Activated naive CD4-positive, alpha-beta T cell treated with anti-CD3 and anti-CD28 coated beads, Interleukin-2, amount 50 U/mL, for 72 hours (primary cell): Measurements from ENCODE around the gene MCHR2. TPM values are rescaled to one million over a fixed set of nuclear protein-coding genes. Genes with fewer than 3 reads are reported as not detected.
"Not testable (repeated sequence)": the region's sequence is repeated elsewhere in the genome, so short reads cannot be mapped to it uniquely, and the experiment has no call there.

Experiments
- ATAC-seq, 2 donors: fragments of 150-1000 bp; cut with Tn5 transposase; 2 replicates each; pipeline ENCODE4 v1.10.0; 2021; ENCODE audit warnings: mild to moderate bottlenecking in 2 of 2, moderate library complexity in 2 of 2
- DNase-seq, 2 donors: peaks; one replicate each; pipeline ENCODE4 v3.0.0; 2021 to 2022; ENCODE audit warnings: low spot score in 2 of 2
- H3K27ac Mint-ChIP-seq, 2 donors: one replicate each; pipeline ENCODE4 v1.8.0; 2022; ENCODE audit warnings: mild to moderate bottlenecking in 2 of 2, mixed read lengths in 2 of 2
- H3K36me3 Mint-ChIP-seq, 2 donors: one replicate each; pipeline ENCODE4 v1.8.0; 2022; ENCODE audit warnings: mixed read lengths in 2 of 2
- H3K9me3 Mint-ChIP-seq, 2 donors: one replicate each; pipeline ENCODE4 v1.8.0; 2022; ENCODE audit warnings: mixed read lengths in 2 of 2
- total RNA-seq, 2 donors: library from RNA; stranded (reverse); gene quantifications; one replicate each; pipeline ENCODE4 v1.2.3, GENCODE V29; 2022

MCHR2 gene, protein sequence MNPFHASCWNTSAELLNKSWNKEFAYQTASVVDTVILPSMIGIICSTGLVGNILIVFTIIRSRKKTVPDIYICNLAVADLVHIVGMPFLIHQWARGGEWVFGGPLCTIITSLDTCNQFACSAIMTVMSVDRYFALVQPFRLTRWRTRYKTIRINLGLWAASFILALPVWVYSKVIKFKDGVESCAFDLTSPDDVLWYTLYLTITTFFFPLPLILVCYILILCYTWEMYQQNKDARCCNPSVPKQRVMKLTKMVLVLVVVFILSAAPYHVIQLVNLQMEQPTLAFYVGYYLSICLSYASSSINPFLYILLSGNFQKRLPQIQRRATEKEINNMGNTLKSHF
- not detected for total RNA-seq

DNA sequence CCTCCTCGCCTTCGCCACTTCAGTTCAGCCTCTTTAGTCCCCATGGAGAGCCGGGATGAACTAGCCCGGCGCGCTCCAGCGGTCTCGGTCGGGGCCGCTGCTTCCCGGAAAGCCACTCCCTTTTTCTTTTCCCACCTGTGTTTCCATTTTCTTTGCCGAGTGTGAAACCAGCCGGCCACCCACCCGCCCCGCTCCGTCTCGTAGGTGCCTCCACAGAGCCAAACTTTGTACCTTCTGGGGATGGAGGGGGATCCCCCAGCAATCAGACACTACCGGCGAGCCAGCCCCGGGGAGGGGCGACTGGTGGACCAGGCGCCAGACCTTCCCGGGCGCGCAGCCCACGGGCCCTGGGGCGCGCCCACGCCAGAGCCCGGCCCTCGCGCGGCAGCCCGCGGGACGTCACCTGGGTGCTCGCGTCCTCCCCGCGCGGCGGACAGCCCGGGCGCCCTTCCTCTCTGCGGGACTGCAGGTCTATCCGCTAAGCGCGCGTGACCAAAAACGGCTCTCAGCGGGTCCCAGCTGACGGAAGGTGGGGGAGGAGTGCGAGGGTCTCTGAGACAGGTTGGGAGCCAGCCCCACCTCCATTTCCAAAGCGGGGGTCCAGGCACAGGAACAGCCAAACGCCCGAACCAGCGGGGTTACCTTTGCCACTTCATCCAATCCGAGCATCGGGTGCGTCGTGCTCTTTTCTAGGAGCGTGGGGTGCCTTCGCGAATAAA, at the start of gene MCHR2:
Gene MCHR2 (minus strand): TSS at position 691 of the 719 bp plus-strand sequence. CDS start 38,076 bp downstream, outside the sequence.
- Mint-ChIP-seq H3K27ac (no peak within 1 kb of the TSS), H3K9me3 (no peaks in the 10 kb centered on the region), H3K36me3 (no peaks in the 10 kb centered on the region)
- ATAC-seq: no peak
- DNase-seq: no peak

DNA sequence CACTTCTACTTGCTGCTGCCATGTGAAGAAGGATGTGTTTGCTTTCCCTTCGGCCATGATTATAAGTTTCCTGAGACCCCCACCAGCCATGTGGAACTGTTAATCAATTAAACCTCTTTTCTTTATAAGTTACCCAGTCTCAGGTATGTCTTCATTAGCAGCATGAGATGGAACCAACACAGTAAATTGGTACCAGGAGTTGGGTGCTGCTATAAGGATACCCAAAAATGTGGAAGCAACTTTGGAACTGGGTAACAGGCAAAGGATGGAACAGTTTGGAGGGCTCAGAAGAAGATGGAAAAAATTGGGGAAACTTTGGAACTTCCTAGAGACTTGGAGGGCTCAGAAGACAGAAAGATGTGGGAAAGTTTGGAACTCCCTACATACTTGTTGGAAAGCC, 44.5 kb upstream of the MCHR2 start:
- not testable (repeated sequence) for H3K27ac Mint-ChIP-seq, DNase-seq, ATAC-seq
- peaks cover 20 to 24% of the 10 kb centered on the region in 2 donors for H3K9me3 Mint-ChIP-seq
- H3K36me3 Mint-ChIP-seq: peaks cover 0 to 15% of the 10 kb centered on the region in 2 donors

DNA sequence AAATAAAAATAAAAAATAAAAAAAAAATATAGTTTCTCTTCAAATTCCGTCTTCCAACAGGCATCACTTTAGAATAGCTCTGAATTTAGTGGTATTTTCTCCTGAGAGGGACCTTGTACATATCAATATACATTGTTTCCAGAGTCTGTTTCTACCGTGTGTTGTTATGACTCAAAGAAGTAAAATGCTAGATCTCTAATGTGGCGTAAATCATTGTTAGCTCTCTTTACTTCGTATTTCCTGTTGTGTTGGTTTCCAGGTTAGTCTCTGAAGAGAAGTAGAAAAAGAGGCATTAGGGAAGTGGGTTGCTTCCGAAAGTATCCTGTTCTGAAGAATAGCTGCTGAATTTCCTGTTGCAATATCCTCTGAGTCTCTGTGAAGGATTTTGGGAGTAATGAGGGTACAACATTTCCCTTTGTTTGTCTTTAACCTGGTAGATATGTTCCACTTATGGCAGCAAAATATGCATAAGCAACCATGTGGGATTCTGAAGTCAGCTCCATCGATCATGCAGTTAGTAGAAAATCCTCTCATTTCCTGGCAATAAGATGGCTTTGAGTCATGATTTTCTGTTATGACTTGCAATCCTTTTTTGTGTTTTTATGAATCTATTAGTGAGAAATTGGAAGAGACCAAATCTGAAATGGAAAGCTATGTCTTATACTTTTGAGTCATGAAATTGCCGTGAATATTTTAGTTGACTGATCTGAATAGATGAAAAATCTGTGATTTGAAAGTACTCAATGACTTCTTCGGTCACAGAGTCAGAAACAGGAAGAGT, 42.0 kb upstream of the MCHR2 start:
- DNase-seq (no peak), ATAC-seq (peak in 1 of 2 donors; percentile 77)
- peaks cover 18 to 19% of the 10 kb centered on the region in 2 donors for H3K9me3 Mint-ChIP-seq
- H3K27ac Mint-ChIP-seq: peak overlapping the region in 1 of 2 donors; percentile 12
- peaks cover 0 to 13% of the 10 kb centered on the region in 2 donors for H3K36me3 Mint-ChIP-seq

DNA sequence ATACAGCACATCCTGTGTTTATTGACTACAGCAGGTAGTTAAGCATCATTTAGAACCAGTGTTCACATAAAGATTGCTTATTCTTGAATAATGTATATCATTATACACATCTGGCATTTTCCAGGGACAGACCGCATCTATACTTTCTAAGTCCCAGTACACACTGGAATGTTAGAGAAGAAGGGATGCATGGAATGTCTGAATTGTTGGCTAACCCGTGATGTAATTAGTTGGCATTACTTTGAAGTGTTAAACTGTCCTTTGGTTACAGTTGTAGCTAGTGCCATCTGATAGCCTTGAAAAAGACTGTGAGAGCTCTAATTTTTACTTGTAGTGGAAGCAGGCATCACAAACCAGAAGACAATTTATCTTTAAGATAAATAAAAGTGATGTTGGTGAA, 29.8 kb upstream of the MCHR2 start:
- Mint-ChIP-seq H3K36me3 (no peaks in the 10 kb centered on the region), H3K9me3 (peaks cover 0 to 2% of the 10 kb centered on the region in 2 donors), H3K27ac (no peak overlapping the region)
- DNase-seq (no peak), ATAC-seq (no peak)

DNA sequence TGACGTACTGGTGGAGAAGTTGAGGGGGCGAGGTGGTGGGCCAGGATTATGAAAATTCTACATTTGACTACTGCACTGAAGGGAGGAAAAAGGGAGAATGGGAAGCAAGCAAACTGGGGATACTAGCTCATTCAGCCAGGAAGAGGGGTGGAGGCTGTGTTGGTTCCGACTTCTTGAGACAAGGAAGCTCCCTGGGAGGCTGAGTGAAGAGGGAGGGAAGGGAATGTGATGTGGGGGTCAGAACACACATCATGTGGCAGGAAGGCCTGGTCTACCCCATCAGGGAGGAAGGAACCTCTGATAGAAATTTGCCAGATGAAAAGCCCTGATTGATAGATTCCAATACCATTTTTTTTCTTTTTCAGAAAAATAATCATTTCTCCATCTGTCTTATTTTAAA, 28.8 kb upstream of the MCHR2 start:
- DNase-seq: no peak
- Mint-ChIP-seq H3K9me3 (peaks cover 4 to 10% of the 10 kb centered on the region in 2 donors), H3K36me3 (peaks cover 3 to 8% of the 10 kb centered on the region in 2 donors), H3K27ac (no peak overlapping the region)
- no peak for ATAC-seq

DNA sequence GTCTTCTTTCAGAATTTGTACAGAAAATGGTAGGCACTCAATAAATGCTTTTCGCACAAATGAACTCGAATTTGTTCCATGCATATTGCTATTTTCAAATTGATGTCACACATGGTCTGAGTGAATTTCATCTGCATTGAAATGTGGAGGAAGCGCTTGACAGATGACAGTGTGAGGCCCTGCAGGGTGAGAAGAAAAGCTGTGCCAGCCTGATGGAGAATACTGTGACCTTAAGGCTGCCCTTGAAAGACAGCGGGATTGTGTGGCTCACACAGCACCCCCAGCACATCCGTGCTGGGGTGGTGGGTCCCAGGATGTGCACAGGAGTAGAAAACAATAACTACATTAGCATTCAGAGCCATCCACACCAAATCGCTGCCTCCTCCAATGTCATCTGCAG, 14.8 kb upstream of the MCHR2 start:
- H3K36me3 Mint-ChIP-seq: no peaks in the 10 kb centered on the region
- H3K9me3 Mint-ChIP-seq: no peaks in the 10 kb centered on the region
- no peak for DNase-seq

DNA sequence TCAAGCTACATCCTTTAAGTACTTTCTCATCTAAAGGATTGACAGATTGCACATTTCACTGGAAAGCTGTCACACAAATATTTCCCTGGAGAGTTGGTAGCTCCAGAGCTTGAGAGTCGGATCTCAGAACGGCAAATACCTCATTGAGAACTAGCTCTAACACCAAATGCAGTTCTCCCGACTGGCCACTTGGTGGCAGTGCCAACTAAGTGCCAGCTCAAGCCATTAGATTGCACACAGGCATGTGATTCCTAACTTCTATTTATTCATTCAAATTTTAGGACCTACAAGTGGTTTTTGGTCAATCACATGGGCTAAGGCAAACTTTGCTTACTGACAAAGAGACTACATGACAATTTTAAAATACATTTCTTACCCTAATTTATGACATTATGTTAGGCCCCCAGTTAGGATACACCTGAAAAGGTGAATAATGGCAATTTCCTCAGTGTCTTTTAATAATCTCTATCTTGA, 7.9 kb upstream of the MCHR2 start:
- no peak overlapping the region for H3K27ac Mint-ChIP-seq
- H3K9me3 Mint-ChIP-seq: no peaks in the 10 kb centered on the region
- H3K36me3 Mint-ChIP-seq: peaks cover 0 to 4% of the 10 kb centered on the region in 2 donors
- peak in 1 of 2 donors; percentile 19 for DNase-seq
- ATAC-seq: peak in 1 of 2 donors; percentile 64

More for the DNA sequence above, 14.8 kb upstream of the MCHR2 start:
- no peak overlapping the region for H3K27ac Mint-ChIP-seq
- ATAC-seq: no peak

DNA sequence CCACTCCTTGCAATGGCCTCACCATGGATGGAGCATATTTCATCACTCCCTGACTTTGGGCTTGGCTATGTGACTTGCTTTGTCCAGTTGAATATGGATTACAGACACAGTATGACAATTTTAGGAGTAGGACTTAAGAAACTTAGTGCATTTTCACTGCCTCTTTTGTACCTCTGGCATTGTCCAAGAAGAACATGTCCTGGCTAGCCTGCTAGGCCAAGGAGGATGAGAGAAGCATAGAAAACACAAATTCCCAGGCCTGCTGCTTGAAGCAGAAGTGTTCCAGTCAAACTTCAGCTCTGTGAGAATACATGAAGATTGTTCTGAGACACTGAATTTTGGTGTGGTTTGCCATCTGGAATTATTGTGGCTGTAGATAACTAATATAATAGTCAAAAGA, 3.1 kb upstream of the MCHR2 start:
- Mint-ChIP-seq H3K9me3 (no peaks in the 10 kb centered on the region), H3K36me3 (peaks cover 0 to 4% of the 10 kb centered on the region in 2 donors), H3K27ac (no peak overlapping the region)
- no peak for ATAC-seq
- no peak for DNase-seq

DNA sequence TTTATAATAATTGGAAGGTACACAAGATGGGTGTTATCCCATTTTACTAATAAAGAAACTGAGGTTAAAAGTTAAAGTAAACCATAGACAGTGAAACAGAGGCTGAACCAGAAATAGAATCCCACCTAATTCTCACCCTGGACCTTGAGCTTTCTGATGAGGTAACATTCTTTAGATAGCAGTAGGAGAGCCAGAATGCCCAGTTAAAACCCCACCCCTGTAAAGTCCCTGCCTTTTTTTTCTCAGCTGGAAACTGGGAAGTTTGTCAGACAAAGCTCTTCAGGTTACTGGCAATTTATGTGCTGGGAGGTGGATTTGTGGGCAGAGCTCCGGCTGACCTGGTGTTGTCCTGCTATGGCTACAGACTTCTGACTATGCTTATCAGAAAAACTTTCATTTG, 1.9 kb upstream of the MCHR2 start:
- Mint-ChIP-seq H3K9me3 (no peaks in the 10 kb centered on the region), H3K27ac (no peak overlapping the region), H3K36me3 (no peaks in the 10 kb centered on the region)
- ATAC-seq: no peak
- DNase-seq: no peak

DNA sequence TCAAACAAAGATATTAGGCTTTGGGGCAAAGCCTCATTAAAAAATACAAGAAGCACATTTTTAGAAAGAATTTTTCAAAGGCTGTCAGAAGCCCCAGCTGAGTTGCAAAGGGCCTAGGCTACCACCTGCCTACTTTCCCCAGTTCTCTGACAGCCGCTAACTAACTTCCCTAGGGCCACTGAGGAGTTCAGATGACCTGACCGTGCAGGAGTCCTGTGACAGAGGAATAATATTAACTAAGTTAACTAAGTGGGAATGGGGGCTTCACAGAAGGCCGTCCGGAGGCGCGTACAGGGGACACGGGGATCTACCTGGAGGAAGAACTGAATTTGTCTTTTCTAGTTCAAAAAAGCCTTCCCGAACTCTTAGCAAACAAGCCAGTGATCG, 884 bp downstream of the MCHR2 start:
- ATAC-seq: no peak
- Mint-ChIP-seq H3K27ac (no peak overlapping the region), H3K9me3 (no peaks in the 10 kb centered on the region), H3K36me3 (no peaks in the 10 kb centered on the region)
- DNase-seq: no peak

DNA sequence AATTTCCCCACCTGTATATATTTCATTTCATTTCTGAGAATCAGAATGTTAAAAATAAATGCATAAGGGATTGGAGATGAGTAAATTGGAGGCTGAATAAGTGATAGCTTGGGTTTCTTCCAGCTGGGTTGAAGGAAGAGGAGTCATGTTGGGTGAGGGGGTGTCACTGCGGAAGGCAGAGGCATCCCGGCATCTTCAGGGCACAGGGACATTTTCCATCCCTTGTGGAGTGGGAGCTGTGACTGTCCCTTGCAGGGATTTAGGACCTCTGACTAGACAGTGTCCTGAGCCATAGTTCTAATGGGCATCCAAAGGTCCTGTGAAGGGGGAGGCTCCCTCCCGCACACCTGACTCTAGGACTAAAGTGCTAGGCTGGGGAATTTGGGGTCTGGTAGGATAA, 2.1 kb downstream of the MCHR2 start:
- Mint-ChIP-seq H3K9me3 (no peaks in the 10 kb centered on the region), H3K27ac (no peak overlapping the region), H3K36me3 (no peaks in the 10 kb centered on the region)
- DNase-seq: no peak
- ATAC-seq: no peak

DNA sequence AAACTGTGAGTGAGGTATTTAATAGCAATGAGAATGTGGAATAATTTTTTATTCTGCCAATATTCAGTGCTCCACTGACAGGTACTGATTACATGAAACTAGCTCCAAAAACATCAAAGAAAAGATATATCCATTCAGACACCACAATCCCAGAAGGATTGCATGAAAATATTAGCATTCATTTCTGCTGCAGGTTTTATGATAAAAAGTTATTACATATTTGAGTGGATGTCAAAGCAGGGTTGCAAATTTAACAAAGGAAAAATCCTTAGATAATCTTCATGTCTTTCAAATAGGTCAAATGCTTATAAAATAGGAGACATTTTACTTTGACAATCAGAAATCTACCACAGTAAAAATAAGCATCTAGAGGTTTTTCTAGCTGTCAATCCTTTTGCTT, 13.3 kb downstream of the MCHR2 start:
- H3K9me3 Mint-ChIP-seq: no peaks in the 10 kb centered on the region
- no peak overlapping the region for H3K27ac Mint-ChIP-seq
- H3K36me3 Mint-ChIP-seq: no peaks in the 10 kb centered on the region
- DNase-seq: no peak
- no peak for ATAC-seq

DNA sequence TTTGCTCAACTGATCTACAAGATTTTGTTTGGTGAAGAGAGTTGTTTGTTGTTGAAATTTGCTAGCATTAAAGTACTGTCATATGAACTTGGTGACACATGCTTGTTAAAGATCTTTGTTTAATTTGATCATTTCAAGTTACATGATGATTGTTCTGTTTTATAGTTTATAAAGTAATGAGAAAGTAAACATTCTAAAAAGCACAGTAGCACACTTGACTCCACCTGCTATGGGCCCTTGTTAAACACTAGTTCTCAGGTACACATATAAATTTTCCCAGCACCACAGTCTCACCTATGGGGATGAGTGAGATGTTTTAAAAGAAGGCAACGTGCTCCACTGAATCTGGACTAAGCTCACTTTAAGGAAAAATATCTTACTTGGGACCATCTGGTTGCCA, 14.1 kb downstream of the MCHR2 start:
- Mint-ChIP-seq H3K36me3 (no peaks in the 10 kb centered on the region), H3K27ac (no peak overlapping the region), H3K9me3 (no peaks in the 10 kb centered on the region)
- no peak for ATAC-seq
- DNase-seq: no peak

DNA sequence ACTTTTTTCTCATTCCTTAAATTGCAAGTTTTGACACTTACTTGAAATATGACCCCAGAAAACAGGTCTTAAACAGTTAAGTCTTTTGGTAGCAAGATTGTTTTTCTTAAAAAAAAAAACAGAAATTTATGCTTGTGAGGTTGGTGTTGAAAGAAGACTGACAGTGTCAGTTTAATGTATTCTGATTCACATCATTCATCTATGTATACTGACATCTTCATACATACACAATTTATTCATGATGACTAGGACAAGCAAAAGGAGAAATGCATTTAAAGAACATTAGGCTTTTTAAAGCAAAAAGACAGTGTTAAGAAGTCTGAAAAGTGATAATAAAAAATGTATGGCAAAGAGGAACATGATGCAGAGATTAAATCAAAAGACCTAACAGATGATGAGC, 27.0 kb downstream of the MCHR2 start:
- Mint-ChIP-seq H3K9me3 (no peaks in the 10 kb centered on the region), H3K27ac (no peak overlapping the region), H3K36me3 (no peaks in the 10 kb centered on the region)
- DNase-seq (no peak), ATAC-seq (no peak)

DNA sequence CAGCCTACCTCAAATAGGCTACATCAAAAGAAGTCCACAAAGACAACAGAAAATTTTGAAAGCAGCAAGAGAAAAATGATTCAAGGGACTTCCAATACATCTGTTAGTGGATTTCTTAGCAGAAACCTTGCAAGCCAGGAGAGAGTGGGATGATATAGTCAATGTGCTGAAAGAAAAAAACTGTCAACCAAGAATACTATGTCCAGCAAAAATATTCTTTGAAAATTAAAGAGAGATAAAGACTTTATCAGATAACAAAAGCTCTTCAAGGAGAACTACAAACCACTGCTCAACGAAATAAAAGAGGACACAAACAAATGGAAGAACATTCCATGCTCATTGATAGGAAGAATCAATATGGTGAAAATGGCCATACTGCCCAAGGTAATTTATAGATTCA, 34.0 kb downstream of the MCHR2 start:
- no peak for ATAC-seq
- DNase-seq: no peak
- H3K27ac Mint-ChIP-seq: no peak overlapping the region
- peaks cover 17 to 27% of the 10 kb centered on the region in 2 donors for H3K9me3 Mint-ChIP-seq
- peaks cover 0 to 21% of the 10 kb centered on the region in 2 donors for H3K36me3 Mint-ChIP-seq

DNA sequence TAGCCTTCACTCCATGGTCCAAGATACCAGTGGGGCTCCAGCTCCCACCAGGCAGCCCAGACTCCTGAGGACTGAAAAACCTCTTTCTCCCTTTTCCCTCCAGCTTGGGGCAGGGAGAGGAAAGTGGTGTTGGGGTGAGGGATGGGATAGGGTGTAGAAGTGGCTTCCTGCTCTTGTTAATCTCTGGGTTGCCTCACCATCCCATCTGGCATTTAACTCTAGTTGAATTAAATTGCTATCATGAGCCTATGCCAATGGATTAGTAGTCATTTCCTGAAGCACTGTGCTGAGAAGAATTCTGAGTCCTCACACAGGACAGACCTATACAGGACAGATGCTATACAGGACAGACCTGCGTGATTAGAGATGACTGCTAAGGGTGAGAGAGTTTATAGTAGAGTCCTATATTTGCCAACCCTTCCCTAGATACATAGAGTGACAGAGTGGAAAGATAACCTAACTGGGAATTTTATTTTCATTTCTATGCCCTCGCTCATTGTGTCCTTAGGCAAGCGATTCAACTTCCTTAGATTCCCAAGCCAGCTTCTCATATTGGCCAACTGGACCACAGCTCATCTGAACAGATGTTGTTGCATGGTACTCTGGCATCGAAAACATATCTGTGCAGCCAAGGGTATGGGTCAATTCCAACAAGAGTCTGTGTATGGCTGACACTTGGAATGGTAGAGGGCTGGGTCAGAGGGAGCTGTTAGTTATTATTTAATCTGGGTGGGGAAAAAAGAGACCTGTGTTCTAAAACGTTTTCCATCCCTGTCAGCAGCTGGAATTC, 42.8 kb downstream of the MCHR2 start:
- Mint-ChIP-seq H3K27ac (no peak overlapping the region), H3K9me3 (peaks cover 0 to under 1% of the 10 kb centered on the region in 2 donors), H3K36me3 (peaks cover 0 to under 1% of the 10 kb centered on the region in 2 donors)
- ATAC-seq (no peak), DNase-seq (no peak)
